GM19395 (cell line): ENCODE measurements around the gene CCDC188.

Experiments used
- ATAC-seq: cut with Tn5 transposase; IDR thresholded peaks from one replicate; pipeline ENCODE4 v1.9.1; 2021; ENCODE audit warnings: mild to moderate bottlenecking, moderate library complexity; ENCODE audit not compliant: unreplicated experiment

Gene CCDC188

GRCh38 chr22:20151276-20151588 is 377 bp upstream of the CCDC188 start:
- ATAC-seq = no peak

- no peak for ATAC-seq
These were observed 1.3 kb downstream of the CCDC188 start for GRCh38 chr22:20149257-20150250.

GRCh38 chr22:20148414-20148813 is 2.4 kb downstream of the CCDC188 start:
- no peak for ATAC-seq

GRCh38 chr22:20147237-20147988 is 3.4 kb downstream of the CCDC188 start:
- no peak for ATAC-seq

- ATAC-seq = no peak
These were observed 4.1 kb downstream of the CCDC188 start for GRCh38 chr22:20146777-20147176.

- ATAC-seq = no peak
These were observed 5.0 kb downstream of the CCDC188 start for GRCh38 chr22:20145832-20146223.

GRCh38 chr22:20145206-20145831 is 5.5 kb downstream of the CCDC188 start:
- ATAC-seq = no peak

- ATAC-seq = no peak
These were observed 6.8 kb downstream of the CCDC188 start for GRCh38 chr22:20143883-20144665.

- no peak for ATAC-seq
These were observed 7.9 kb downstream of the CCDC188 start for GRCh38 chr22:20142711-20143621.

GRCh38 chr22:20141186-20142077 is 9.4 kb downstream of the CCDC188 start:
- ATAC-seq = no peak

- ATAC-seq = no peak
These were observed 10.3 kb downstream of the CCDC188 start for GRCh38 chr22:20140521-20140964.

- no peak for ATAC-seq
These were observed 10.8 kb downstream of the CCDC188 start for GRCh38 chr22:20140107-20140445.

GRCh38 chr22:20139391-20140106 is 11.3 kb downstream of the CCDC188 start:
- no peak for ATAC-seq

- no peak for ATAC-seq
These were observed 12.0 kb downstream of the CCDC188 start for GRCh38 chr22:20138868-20139267.

GRCh38 chr22:20138417-20138738 is 12.5 kb downstream of the CCDC188 start:
- ATAC-seq = no peak

GRCh38 chr22:20137671-20138416 is 13.0 kb downstream of the CCDC188 start:
- ATAC-seq = no peak

GRCh38 chr22:20137113-20137512 is 13.7 kb downstream of the CCDC188 start:
- ATAC-seq = no peak

- no peak for ATAC-seq
These were observed 14.3 kb downstream of the CCDC188 start for GRCh38 chr22:20136603-20136873.
